ENCODE measurements around the gene MEF2C.

MEF2C gene

DNA sequence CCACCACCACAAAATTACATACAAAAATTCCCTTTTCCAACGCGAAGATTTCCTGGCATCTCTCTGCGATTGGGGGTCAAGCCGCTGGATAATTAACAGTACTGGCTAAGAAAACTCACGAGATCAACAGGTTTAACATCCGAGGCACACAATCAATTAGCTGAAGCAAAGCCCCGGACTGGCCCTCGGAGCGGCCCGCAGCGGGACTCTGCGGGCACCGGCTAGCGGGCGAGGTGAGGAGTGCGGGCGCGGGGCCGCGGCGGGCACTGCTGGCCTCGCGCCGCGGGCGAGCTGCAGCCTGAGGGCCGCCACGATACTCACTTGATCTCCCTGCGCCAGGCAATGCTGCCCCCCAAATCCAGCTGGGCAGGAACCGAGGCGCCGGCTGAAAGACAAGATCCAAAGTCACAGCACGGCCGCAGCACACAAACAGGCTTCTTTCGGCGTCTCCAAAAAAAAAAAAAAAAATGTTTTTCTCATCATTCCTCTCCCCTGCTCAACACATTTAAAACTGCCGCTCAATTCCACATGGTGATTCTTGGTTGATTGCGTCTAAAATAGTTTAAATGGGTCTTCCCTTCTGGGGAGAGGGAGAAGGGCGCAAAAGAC, 210.2 kb downstream of the MEF2C start:
- no peak for DNase-seq (ENCODE audit: low read depth)

DNA sequence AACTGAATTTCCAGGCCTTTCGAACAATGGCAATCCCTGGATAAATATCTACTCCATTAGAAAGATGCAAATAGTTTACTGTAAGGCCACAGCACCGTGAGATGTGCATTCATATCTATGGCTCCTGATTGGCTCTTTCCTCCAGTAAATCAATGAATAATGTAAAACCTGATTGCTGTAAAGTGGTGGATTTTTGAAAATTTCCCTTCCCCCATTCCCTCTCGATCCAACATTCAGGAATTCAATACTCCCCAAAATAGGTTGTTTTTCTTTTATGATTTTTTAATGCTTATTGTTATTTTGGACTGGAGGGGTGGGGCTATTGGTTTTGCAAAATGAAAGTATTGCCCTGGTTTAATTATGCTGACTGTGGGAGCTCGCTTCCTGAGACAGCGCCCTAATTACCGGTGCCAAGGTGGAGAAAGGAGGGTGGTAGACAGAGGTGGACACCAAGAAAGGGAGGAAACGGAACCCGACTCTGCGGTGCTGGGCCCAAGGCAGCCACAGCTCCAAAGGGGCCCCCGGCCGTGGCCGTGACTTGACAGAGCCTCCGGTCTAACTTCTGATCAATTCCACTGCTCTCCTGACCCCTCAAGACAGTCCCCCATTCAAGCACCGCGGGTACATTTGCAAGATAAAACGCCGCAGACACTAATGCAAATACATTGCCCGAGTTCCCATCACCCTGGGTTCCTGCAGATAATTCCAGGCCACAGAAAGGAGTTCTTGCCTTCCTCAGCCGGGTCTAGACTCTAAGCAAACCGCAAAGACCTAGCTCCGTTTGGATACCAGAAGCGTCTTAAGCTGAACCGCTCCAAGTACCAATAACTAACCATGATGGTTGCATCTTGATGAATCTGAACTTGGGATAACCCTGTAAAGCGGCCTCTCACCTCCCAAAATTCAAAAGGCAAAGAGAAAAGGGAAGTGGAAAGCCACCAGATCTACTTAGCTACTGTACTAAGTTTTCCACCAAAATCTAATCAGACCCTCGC, 211.2 kb downstream of the MEF2C start:
- no peak for DNase-seq (ENCODE audit: low read depth)

DNA sequence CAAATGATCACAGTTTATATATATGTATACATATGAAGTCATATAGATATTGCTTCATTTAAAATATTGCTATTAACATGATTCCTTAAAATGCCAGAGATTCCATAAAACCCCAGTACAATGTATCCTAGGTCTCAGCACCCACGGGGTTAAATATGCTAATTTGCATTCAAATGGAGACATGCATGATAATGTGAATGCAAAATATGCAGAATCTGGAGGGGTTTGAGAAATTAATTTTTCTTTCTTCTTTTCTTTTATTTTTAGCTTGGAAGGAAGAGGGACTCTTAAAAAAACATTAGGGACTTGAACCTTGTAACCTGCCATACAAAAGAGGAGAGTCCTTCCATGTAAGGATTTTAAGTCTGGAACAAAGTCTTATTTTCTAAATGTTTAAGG, 211.9 kb downstream of the MEF2C start:
- no peak for DNase-seq (ENCODE audit: low read depth)

DNA sequence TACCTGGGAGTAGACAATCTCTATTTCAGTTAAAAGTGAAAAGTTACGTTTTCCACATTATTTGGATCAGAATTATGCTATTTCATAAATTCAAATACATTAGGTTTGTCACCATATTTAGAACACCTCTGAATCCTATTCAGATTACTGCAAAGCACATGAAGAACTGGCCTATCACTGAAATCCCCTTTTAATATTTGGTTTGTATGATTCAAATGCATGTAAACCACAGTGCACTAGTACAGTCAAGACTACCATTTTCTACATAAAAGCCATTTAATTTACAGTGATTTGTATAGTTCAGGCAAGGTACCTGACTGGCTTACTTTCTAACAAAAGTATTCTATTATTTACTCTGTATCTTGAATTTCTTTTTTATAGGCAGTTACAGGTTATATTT, 212.5 kb downstream of the MEF2C start:
- no peak for DNase-seq (ENCODE audit: low read depth)

DNA sequence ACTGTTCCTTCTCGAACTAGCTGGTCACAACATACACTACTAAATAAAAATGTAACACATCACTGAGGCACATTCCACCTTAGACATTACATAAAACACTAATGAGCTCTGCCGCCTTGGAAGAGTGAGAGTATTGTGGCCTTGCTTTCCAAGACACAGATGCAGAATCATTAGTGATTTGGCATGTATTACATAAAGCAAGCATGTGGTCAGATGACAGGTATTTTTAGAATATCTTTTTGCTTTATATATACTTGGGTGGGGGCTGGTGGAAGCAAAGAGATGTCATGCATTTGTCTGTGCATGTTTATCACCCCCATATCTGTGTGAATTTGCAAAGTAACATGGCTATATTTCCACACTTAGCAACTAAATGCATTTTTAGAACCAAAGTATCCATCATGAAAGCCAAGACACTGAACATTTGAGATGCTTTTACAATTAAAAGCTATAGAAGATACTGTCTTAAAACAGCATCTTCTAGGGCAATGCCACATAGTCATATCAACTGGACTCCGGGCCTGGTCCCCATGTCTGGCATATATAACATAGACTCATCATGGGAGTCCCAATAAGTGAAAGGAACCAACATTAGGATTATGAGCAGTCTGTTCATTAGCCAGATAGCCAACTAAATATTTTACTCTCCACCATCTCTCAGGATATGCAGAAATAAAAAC, 213.5 kb downstream of the MEF2C start:
- no peak for DNase-seq (ENCODE audit: low read depth)

DNA sequence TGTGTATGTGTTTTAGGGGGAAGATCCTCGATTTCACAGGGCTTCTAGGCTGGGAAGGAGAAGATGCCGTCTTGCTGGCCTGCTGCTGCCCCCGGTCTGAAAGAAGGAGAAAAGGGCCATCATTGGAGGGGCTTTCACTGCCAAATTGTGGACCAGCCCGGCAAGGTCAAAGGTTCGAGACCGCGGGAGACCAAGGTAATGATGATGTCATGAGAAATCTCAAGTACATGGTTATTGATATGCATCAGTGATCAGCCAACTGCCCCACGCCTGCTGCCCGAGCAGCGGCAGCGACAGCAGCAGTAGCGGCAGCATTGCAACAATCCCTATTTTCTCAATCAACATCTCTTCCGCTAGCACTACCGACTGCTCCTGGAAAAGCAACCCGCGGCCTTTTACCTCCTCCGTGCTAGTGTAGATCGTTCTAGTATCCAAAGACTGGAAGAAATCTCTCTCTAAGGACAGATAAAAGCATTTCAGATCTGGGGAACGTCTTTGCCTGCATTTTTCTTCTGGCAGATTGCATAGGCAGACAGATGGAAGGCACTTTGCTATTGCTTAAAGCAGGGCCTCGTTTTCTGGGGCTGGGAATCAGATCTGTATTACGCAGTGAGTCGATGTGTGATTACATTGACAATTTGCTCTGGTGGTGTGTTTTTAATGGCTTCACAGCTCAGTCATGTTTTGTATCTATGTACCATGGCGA, 215.3 kb downstream of the MEF2C start:
- DNase-seq (ENCODE audit: low read depth) = no peak

All from HS-5 (cell line).